Measurements from ENCODE around the gene MC4R. TPM values are rescaled to one million over a fixed set of nuclear protein-coding genes. Genes with fewer than 3 reads are reported as not detected.
"Not testable (repeated sequence)": the region's sequence is repeated elsewhere in the genome, so short reads cannot be mapped to it uniquely, and the experiment has no call there.

Gene MC4R
- not detected in 2 replicates for total RNA-seq (2014; rRNA removed; shearing (Covaris generic))

DNA sequence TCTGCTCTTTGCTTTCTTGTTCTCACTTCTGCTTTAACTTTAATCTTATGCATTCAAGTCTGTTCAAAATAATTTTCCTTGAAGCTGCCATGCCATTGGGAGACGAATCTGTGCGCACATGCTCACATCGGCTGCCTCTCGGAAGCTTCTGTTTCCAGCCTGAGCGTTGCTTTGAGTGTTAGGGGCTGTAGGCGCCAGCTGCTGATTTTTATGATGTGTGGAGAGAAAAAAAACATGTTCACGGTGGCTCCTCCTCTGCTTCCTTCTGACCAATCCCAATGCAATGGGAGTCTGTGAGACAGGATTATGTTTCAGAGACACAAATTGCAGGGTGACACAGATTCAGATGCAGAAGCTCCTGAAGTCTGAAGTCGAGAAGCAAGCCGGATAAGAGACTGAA, at the start of gene MC4R:
Gene MC4R, minus strand, starts transcription at position 180 of the 400 bp plus-strand sequence. CDS start 426 bp downstream, outside the sequence.
- DNase-seq (ENCODE audit: low read depth) = peak; percentile 28

DNA sequence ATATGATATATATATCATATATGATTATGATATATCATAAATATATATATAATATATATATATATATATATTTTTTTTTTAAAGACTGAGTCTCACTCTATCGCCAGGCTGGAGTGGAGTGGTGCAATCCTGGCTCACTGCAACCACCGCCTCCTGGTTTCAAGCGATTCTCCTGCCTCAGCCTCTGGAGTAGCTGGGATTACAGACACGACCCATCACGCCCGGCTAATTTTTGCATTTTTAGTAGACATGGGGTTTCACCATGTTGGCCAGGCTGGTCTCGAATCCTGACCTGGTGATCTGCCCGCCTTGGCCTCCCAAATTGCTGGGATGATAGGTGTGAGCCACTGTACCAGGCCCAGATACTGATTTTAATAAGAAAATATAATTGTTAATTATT, 49.7 kb upstream of the MC4R start:
- not testable (repeated sequence) for DNase-seq (ENCODE audit: low read depth)

GRCh38 chr18:60421356-60422118, 49.0 kb upstream of the MC4R start:
- no peak for DNase-seq (ENCODE audit: low read depth)

GRCh38 chr18:60417946-60418345, 45.4 kb upstream of the MC4R start:
- DNase-seq (ENCODE audit: low read depth) = no peak

- no peak for DNase-seq (ENCODE audit: low read depth)
Observed at GRCh38 chr18:60413944-60414547, 41.5 kb upstream of the MC4R start.

DNA sequence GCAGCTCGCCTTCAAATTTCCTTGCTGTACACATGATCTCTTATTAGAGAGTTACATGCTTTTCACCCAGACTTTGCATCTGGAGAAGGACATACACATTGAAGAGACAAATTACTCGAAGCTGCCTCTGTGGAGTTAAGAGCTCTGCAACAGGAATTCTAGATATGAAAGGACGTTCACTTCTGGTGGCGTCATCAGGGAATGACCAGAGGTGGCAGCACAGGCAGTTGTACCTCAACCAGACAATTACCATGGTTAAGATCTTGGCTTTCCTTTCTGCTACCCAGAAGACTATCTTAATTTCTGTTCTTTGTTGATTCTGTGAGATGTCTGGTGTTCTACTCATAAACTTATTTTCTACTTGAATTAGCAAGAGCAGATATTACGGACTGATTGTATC, 39.1 kb upstream of the MC4R start:
- no peak for DNase-seq (ENCODE audit: low read depth)

DNA sequence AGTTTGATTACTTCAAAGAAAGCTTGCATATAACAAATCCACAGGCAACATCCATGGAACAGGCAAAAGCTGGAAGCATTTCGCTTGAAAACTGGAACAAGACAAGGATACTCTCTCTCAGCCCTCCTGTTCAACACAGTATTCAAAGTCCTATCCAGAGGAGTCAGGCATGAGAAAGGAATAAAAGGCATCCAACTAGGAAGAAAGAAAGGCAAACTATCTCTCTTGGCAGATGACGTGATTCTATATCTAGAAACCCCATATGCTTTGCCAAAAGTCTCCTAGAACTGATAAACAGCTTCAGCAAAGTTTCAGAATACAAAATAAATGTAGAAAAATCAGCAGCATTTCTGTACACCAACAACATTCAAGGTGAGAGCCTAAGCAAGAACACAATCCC, 34.1 kb upstream of the MC4R start:
- DNase-seq (ENCODE audit: low read depth) = no peak

- no peak for DNase-seq (ENCODE audit: low read depth)
Observed at GRCh38 chr18:60404486-60405085, 32.0 kb upstream of the MC4R start.

GRCh38 chr18:60401346-60401745, 28.8 kb upstream of the MC4R start:
- no peak for DNase-seq (ENCODE audit: low read depth)

DNA sequence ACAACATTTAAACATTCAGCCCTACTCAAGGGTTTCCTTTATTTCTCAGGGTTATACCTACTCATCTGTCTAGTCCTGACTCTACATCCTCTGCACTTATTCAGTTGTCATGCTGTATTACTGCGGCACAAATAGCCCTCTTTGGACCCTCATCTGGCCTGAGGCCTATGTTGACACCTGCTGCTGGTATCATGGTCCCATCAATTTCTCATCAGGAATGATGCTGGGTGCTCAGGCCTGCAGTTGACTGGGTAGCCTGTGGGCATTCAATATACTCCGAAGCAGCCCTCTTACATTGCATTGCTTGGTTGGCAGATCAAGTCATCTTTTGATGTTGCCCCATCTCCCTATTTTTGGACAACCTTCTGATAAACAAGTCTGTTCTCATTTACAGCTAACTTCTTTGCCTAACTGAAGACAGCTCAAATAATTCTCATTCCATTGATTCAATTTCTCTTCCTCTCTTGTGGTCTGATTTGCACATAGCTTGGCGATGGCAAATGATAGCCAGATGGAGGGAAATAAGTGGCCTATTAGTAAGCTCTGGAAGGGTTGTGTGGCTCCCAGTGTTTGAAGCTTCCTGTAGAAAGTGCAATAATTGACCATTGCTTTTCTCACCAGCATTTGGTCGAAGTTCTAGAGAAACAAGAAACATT, 19.1 kb upstream of the MC4R start:
- no peak for DNase-seq (ENCODE audit: low read depth)

DNA sequence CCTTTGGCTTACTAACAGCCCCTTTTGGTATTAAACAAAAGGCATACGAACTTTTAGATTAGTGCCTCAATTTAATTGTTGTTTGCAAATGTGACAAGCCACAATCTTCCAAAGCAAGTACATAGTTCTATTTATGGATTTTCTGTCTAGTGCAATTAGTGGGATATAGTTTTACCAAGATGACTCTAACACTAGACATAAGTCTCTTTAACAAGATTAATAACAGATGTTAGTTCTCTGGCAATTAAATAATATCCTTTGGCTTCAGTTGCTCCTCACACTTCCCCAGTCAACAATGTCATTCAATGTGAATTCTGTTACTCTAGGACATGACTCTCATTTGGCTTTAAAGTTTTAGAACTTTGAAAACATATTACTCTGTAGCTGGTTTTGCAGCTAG, 16.7 kb upstream of the MC4R start:
- no peak for DNase-seq (ENCODE audit: low read depth)

GRCh38 chr18:60385693-60386092, 13.1 kb upstream of the MC4R start:
- DNase-seq (ENCODE audit: low read depth) = no peak

GRCh38 chr18:60383893-60384292, 11.3 kb upstream of the MC4R start:
- no peak for DNase-seq (ENCODE audit: low read depth)

- DNase-seq (ENCODE audit: low read depth) = no peak
Observed at GRCh38 chr18:60377778-60378469, 5.3 kb upstream of the MC4R start.

DNA sequence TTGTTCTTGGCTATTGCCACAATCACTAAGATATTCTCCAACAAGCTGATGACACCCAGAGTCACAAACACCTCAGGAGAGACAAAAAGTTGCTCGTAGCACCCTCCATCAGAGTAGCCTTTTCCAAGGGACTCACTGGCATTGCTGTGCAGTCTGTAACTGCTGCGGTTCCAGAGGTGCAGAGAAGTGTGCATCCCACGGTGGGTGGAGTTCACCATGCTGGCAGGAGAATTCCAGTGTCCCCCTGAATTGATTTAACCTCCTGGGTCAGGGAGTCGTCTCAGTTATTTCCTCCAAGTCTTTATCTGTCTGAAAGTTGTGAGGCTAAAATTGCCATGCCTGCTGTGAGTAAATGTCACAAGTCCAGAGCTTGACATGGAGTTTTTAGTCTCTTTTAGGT, 443 bp downstream of the MC4R start:
- DNase-seq (ENCODE audit: low read depth) = no peak

DNA sequence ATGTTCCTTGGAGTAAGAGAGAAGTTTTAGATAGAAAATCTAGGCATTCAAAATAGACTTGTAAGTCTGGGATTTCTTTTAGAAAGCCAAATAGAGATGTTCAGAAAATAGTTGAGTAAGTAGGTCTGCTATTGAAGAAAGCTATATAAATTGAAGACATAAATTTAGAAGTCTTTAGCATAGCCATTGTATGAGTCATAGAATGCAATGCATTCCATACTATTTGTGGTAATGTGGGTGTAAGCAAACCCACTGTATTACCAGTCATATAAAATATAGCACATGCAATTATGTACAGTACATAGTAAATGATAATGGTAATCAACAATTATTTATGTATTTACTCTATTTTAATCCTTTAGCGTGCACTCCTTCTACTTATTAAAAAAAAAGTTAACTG, 14.1 kb downstream of the MC4R start:
- DNase-seq (ENCODE audit: low read depth) = peak; percentile 1

- DNase-seq (ENCODE audit: low read depth) = no peak
Observed at GRCh38 chr18:60350941-60351340, 21.6 kb downstream of the MC4R start.

DNA sequence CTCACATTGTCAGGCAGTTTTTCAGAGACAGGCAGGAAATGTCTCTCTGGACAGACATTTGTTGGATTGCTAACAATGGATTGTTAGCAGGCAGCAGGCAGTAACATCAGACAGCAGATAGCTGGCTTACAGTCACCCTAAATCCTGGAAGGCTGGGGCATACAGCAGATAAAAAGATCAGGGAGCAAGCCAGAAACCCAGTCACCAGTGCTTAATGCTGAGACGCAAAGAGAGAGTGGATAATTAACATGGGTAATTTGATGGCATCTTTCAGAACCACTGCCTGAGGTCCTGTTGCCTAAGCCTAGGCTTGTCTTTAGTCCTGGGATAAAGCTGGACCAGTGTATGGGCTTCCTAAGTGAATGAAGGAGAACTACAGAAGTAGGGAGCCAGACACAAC, 22.4 kb downstream of the MC4R start:
- no peak for DNase-seq (ENCODE audit: low read depth)

DNA sequence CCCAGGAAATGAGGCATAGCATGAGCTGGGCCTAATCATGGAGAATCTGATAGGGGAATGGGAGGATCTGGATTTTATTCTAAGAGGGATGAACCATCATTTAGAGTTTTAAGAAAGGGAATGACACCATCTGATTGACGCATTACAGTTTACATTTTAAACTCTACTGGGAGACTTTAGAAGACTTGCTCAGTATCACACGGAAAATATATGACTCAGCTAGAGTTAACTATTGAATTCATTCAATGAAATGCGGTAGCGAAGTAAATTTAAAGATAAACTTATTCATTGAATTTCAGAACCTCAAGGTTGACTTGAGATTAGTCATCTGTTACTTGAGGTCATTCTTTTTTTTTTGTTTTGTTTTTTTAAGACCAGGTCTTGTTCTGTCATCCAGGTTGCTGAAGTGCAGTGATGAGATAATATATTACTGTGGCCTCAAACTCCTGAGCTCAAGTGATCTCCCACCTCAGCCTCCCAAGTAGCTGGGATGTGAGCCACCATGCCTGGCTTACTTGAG, 25.0 kb downstream of the MC4R start:
- no peak for DNase-seq (ENCODE audit: low read depth)

GRCh38 chr18:60339018-60339417, 33.6 kb downstream of the MC4R start:
- DNase-seq (ENCODE audit: low read depth) = no peak

DNA sequence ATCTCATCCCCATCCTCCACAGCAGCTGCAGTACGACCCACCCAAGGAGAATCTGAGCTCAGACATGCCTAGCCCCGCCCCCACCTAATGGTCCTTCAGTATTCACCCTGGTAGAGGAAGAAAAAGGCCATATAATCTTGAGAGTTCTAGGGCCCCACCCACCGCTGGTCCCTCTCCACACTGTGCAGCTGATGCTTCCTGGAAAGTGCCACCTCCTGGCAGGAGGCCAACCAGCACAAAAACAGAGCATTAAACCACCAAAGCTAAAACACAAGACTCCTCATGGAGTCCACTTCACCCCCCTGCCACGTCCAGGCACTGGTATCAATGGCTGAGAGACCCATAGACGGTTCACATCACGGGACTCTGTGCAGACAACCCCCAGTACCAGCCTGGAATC, 40.7 kb downstream of the MC4R start:
- DNase-seq (ENCODE audit: low read depth) = no peak

DNA sequence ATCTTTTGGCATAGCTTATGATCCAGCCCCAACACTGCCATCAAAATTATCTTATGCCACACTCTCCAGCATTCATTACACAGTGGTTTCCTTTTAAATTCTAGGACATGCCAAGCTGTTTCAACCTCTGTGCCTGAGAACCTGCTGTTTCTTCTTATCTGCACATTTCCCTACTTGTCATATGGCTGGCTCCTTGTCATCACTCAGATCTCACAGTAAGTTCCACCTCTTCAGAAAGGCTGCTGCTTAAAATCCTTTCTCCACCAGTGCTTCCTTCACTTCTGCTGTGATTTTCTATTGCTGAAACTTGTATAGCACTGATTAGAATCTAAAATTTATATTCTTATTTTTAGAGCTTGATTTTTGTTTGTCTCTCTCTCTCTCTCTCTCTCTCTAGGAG, 43.4 kb downstream of the MC4R start:
- DNase-seq (ENCODE audit: low read depth) = no peak
